HG02642 (cell line): ENCODE measurements around the gene APOO.
"Not testable (repeated sequence)": the region's sequence is repeated elsewhere in the genome, so short reads cannot be mapped to it uniquely, and the experiment has no call there.

ENCODE experiments used
- ATAC-seq: cut with Tn5 transposase; IDR thresholded peaks from one replicate; pipeline ENCODE4 v1.9.1; 2021; ENCODE audit warnings: mild to moderate bottlenecking; ENCODE audit not compliant: unreplicated experiment, poor library complexity

The APOO gene

DNA sequence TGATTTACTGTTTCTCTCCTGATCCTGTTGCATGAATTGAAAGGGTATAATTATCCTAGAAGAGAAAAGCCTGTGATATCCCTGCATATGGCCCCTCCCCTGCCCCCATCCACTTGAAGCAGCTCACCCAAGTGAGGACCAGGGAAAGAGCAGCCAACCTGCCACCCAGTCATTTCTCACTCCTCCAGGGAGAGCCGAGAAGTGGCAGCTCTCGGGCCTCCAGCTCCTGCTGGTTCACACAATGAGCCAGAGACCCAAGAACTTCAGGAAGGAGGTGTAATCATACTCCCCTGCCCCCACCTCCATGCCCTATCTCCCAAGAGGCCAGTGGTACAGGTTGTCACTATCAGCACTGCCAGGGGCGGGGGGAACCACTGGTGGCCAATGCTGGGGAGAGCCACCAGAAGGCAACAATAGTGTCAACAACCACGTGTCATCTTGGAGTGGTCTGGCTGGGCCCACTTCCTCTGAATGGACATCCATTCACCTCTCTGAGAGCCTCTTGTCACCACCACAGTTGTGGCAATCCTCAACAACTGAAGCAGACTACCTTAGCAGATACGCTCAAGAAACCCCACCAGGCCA, 42.9 kb downstream of the APOO start:
- no peak for ATAC-seq

DNA sequence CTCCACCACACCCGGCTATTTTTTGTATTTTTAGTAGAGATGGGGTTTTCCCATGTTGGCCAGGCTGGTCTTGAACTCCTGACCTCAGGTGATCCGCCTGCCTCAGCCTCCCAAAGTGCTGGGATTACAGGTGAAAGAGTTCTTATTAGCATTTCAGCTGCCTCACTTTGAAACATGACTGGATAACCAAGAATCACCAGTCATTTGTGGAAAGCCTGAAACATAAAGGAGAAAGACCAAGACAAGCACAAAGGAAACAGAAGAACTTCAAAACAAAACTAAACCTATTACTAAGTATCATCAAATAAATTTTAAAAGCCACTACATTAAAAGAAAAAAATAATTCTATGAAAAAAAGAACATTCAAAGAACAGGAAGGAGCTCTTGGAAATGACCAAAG, 45.8 kb downstream of the APOO start:
- not testable (repeated sequence) for ATAC-seq

DNA sequence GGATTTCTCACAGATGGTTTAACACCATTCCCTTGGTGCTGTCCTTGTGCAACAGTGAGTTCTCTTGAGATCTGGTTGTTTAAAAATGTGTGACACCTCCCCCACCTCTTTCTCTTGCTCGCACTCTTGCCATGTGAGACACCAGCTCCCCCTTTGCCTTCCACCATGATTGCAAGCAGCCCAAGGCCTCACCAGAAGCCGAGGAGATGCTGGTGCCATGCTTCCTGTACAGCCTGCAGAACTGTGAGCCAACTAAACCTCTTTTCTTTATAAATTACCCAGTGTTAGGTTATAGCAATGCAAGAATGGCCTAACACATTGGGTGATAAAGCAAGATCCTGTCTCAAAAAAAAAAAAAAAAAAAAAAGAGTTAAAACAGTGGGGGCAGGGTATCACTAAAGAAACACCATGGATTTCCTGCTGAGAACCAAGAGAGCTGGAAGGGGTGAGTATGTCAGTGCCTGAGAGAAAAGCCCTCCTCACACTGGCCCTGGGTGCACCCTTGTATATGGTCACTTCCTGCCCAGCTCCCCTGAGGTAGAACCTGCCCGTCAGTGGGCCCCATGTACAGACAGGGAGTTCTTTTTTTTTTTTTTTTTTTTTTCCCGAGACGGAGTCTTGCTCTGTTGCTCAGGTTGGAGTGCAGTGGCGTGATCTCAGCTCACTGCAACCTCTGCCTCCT, 46.4 kb downstream of the APOO start:
- no peak for ATAC-seq

DNA sequence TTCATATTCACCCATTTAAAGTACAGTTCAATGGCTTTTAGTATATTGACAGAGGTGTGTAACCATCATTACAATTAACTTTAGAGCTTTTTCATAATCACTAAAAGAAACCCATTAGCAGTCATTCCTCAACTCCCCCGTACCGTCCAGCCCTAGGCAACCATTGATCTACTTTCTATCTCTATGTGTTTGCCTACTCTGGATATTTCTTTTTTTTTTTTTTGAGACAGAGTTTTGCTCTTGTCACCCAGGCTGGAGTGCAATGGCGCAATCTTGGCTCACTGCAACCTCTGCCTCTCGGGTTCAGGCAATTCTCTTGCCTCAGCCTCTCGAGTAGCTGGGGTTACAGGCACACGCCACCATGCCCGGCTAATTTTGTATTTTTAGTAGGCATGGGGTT, 48.5 kb downstream of the APOO start:
- not testable (repeated sequence) for ATAC-seq

DNA sequence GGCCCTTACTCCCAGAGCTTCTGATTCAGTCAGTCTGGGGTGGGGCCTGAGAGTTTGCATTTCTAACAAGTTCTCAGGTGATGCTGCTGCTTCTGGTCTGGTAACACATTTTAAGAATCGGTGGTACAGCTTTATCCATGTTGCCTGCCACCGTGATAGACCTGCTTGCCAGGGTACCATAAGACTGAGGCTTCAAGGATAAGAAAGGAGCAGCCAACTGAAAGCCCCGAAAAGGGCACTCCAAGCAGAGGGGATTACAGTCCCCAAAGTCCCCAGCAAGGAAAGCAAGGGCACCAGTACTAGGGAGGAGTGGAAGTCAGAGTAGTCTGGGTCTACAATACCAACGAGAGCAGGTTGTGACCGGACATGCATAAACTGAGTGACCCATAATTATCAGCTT, 49.8 kb downstream of the APOO start:
- no peak for ATAC-seq

DNA sequence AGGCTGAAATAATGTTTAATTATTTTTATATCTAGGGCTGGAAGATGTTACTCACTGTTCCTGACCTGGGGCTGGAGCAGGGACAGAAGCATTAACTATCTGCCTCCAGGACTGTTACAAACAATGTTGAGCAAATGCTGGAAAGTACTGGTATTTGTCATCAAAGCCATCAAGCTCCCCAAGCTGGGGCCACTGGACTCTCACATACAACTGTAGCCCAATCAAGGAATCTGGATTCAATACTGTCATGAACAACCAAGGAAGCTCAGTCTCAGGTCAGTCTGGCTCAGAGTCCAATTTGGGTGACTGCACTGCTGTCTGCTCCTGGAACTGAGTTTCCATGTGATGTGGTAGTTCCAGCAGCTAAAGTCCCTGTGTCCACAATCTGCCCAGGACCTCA, 50.4 kb downstream of the APOO start:
- ATAC-seq = no peak

DNA sequence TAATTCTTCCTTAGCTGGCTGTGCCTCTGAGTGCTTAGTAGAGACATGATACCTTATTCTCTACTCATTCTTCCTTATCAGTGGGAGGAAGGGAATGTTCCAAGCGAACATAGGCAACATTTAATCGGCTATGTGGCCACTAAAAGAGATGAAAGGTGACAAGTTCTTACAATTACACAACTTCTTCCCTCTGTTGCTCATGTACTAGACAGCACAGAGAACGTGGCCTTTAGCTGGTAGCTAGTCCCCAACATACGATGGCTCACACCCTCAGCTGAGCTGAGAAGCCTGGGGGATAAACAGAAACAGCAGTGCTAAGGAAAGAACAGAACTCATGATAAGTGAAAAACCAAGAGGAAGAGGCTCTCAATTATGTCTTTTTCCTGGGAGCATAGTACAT, 52.2 kb downstream of the APOO start:
- ATAC-seq = no peak

DNA sequence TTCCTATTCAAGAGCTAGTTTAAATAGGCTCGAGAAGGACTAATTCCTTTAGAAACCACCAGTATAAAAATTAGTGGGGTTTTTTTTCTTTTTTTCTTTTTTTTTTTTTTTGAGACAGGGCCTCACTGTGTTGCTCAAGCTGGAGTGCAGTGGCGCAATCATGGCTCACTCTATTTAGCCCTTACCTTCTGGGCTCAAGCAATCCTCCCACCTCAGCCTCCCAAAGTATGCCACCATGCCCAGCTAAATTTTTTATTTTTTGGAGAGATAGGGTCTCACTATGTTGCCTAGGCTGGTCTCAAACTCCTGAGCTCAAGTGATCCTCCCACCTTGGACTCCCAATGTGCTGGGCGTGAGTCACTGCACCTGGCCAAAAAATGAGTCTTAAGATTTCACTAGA, 52.8 kb downstream of the APOO start:
- no peak for ATAC-seq

DNA sequence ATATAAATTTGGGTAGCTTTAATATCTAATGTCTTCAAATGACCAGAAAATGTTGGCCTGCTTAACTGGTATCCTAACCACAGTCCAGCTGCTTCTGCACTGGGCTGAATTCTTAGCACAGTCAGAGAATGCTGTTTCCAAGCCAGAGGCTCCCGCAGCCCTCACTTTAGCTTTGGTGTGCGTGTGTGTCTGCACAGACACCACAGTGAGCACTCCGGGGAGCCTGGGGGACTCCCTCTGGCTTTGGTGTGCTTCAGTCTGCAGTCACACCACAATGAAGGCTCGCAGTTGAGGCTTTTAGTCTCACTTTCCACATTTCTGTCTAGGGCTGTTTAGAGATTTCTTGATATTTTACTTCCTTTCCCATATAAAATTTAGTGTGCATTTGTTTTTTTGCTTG, 53.6 kb downstream of the APOO start:
- no peak for ATAC-seq

DNA sequence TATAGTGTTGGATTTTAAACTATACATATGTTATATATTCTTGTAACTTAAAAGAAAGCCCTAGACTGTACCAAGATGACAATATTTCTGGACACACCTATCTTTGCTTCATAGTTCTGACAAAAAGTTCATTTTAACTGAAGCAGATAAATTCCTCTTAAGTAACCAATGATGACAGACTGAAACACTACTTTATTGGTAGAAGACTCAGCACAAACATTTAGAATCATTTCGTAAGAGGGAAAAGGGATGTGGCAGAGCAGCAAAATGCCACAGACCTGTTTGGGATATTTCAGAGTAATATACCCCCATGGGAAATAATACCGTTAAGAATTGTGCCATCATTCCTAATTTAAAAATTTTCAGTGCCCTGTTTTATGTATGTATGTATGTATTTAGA, 56.2 kb downstream of the APOO start:
- ATAC-seq = no peak

DNA sequence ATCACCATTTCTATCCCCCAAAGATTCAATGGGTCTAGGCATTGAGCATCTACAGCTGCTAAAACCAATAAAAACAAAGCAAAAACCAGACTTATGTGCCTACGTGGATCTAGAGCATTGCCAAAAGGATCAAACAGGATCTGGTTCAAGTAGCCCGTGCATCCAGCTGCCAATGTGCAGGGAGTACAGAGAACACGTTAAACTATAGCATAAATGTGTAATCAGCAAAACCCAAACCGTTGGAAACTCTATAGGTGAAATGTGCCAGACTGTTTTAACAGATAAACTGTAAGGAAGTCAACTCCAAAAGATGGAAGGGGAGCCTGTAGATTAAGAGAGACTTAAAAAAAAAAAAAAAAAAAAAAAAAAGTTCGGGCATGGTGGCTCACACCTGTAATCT, 58.5 kb downstream of the APOO start:
- no peak for ATAC-seq

DNA sequence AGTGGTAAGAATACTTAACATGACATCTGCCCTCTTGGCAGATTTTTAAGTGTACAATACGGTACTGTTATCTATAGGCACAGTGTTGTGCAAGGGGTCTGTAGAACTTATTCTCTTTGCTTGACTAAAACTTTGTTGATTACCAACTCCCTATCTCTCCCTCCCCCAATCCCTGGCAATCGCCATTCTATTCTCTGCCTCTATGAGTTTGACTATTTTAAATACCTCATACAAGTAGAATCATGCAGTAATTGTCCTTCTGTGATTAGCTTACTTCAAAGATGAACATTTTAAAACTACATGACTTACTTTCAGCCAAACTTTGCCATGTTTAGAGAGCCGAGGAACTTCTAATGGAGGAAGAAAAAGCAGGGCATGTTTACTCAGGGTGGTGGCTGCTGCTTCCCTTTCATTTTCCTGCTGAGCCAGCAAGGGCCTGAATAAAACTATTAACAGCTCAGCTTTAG, 62.4 kb downstream of the APOO start:
- no peak for ATAC-seq

DNA sequence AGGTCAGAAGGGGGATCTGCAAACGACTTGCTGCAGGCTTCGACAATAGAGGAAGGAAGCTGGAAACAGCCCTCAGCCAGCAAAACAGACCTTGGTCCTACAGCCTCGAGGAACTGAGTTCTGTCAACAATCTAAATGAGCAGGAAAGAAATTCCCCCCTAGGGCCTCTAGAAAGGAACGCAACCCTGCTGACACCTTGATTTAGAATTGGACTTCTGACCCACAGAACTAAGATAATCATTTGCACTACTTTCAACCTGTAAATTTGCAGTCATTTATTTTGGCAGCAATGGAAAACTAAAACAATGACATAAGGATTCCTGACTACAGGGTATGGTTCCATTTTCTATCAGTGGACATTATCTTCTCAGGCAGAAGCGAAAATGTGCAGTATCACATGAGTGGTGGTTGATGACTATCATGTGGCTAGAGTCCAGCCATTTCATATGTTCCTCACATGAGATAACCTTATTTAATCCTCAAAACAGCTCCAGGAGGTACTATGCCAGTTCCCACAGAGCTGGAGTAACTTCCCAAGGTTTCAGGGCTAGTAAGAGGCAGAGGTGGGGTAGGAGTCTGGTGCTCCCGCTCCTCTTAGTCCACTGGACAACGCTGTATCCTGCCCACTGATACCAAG, 63.1 kb downstream of the APOO start:
- no peak for ATAC-seq

DNA sequence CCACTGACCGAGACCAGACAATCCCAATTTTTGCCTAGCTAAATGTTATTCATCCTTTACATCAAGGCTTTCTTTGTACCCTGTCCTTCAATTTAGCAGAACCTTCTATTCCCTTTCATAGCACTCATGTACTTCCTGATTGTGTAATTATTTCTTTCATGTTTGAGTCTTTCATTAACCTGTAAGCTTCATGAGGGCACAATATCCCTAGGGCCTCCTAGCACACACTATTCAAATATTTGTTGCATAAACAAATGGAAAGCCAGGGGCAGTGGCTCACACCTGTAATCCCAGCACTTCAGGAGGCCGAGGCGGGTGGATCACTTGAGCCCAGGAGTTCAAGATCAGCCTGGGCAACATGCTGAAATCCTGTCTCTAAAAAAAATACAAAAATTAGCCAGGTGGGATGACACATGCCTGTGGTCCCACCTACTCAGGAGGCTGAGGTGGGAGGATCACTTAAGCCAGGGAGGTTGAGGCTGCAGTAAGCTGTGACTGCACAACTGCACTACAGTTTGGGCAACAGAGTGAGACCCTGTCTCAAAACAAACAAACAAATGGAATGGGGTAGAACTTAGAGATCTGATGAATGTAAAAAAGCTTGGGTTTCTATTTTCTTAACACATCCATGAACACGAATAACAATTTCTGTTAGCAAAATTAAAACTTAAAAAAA, 65.8 kb downstream of the APOO start:
- no peak for ATAC-seq

DNA sequence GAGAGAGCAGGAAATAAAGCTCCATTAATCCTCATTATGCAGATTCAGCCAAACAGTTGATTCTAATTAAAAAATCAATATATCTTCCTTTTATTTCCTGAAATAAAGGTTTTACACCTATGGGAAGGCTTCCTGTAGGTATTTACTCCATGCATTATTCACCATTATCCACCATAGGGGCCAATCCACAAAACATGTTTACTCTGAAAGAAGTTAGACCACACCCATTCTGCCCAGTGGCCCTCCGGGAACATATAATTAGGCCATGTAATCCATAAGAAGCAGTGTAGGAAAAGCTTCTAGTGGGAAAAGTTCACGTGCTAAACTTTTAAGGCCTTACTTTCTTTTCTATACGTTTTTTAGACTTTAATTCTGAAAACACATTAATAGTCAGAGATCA, 67.1 kb downstream of the APOO start:
- ATAC-seq = no peak

DNA sequence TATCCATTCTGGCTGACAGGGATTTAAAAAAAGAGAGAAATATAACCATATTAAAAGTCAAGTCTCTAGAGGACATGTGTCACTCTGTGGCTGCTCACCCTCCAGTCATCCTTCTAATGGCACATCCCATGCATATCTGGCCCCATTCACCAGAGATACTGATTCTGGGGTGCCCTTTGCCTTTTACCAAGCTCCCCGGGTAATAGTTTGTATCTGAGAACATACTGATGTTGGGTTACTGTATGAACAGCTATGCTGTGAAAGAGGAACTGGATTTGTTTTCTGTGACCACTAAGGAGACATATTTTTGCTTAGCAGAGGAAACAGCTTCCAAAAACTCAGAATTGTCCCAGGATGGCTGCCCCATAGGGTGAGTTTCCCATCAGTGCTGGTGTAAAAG, 68.8 kb downstream of the APOO start:
- ATAC-seq = no peak

DNA sequence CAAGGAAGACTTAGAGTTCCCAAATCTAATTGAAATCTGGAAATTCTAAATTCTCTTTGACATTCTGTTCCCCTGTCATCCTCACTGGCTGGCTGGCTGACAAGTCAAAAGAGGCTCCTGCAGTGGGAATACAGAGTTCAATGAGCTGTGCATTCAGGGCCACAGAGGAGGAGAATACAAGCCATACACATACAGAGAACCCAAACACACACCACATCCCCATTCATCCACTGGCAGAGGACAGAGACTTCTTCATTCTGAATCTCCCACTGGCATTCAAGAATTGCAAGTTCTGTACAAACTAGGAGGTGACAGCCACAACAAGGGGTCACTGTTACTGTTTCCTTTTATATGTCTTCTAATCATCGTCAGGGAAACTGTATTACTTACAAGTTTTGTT, 75.0 kb downstream of the APOO start:
- ATAC-seq = no peak

DNA sequence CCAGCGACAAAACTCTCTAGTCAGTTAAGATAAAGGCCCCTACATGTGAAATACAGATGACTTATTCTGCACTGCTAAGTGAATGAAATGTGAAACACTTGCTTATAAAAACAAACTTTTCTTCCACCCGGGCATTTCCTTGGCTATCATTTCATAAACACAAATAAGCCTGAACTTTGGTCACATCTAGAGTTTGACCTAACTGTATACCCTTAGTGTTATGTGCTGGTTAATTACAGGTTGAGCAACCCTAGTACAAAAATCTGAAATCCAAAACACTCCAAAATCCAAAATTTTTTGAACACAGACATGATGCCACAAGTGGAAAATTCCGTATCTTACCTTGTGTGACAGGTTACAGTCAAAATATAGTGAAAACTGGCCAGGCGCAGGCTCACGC, 78.9 kb downstream of the APOO start:
- ATAC-seq = no peak

DNA sequence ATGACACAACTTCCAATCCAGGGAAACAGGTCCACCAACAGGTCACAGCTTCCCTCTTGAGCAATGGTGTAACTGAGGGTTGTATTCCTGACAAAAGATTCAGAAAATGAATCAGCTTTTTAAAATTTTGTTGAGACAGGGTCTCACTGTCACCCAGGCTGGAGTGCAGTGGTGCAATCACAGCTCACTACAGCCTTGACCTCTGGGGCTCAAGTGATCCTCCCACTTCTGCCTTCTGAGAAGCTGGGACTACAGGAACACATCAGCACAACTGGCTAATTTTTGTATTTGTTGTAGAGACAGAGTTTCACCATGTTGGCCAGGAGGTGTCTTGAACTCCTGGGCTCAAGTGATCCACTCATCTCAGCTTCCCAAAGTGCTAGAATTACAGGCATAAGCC, 81.1 kb downstream of the APOO start:
- ATAC-seq = no peak

DNA sequence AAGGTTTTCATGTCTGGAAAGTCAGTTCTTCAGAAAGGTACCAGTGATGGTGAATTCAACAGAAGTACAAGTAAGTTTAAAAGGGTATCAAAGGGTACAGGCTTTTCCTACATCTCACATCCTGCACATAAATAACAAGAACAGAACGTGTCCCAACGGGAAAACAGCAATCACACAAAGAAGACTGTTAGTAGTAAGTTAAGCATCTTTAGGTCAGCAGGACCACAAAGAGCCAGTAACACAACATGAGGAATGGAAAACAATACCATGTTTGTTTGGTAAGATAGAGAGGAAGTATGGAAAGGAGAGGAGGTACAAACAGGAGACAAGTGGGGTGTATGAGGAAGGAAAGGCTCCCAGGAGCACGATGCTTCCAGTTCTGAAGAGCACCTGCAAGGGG, 81.5 kb downstream of the APOO start:
- no peak for ATAC-seq

DNA sequence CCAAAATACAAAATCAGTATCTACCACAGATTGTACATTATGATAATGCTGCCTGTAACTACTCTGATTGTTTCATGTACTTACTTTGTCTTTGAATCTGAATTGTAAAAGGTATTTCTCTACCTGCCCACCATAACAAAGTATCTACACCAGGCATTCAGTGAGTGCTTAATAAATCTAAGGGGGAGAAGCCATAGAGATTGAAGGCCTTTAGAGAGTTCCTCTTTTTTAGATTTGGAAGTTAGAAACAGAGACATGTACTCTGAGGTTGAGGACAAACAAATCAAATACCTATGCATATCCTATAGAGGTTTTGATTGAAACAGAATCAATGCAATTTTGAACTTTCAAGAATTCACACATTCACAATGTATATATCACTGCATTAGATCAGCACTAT, 82.1 kb downstream of the APOO start:
- ATAC-seq = no peak
